GM12878 (cell line): ENCODE data around the gene TIFAB.

Source experiments
- BHLHE40 ChIP-seq, 2 experiments: fragments of 450-650 bp in 1 of 2; IDR thresholded peaks; 2 replicates each; pipeline ENCODE4 v1.6.1; 2011 to 2017; ENCODE audit warnings: low read depth in 2 of 2, borderline replicate concordance in 1 of 2, improper control_type of control experiment in 1 of 2, low read length in 1 of 2, mild to moderate bottlenecking in 1 of 2
- CHD1 ChIP-seq: IDR thresholded peaks from 2 replicates; pipeline ENCODE4 v1.6.1; 2012; ENCODE audit warnings: low read depth, low read length, improper control_type of control experiment
- HDGF ChIP-seq: fragments of 450-650 bp; IDR thresholded peaks from 2 replicates; pipeline ENCODE4 v1.6.1; 2016; ENCODE audit warnings: antibody characterized with exemption
- NBN ChIP-seq: fragments of 450-650 bp; IDR thresholded peaks from 2 replicates; pipeline ENCODE4 v1.6.1; 2016
- POLR2AphosphoS5 ChIP-seq: IDR thresholded peaks from 2 replicates; pipeline ENCODE4 v1.6.1; 2011; ENCODE audit warnings: mild to moderate bottlenecking, low read length, inconsistent platforms
- SP1 ChIP-seq: IDR thresholded peaks from one replicate; pipeline ENCODE4 v1.6.1; 2011; ENCODE audit warnings: low read depth, low read length
- TCF12 ChIP-seq: IDR thresholded peaks from 2 replicates; pipeline ENCODE4 v1.6.1; 2011; ENCODE audit warnings: low read depth, mild to moderate bottlenecking, low read length
- ZNF217 ChIP-seq: fragments of 450-650 bp; IDR thresholded peaks from 2 replicates; pipeline ENCODE4 v1.6.1; 2017; ENCODE audit warnings: antibody characterized with exemption, mild to moderate bottlenecking
- ZNF274 ChIP-seq: IDR thresholded peaks from one replicate; pipeline ENCODE4 v1.8.0; 2011; ENCODE audit not compliant: insufficient read length, insufficient read depth
- TF ChIP-seq, protein P1 (sequence below): IDR thresholded peaks from 2 replicates; pipeline ENCODE4 v1.6.1; 2011; ENCODE audit warnings: low read depth, low read length, improper control_type of control experiment, borderline replicate concordance
- TF ChIP-seq, protein P2 (sequence below), 3 experiments: IDR thresholded peaks in 2 of 3; conservative IDR thresholded peaks in 1 of 3; 2 replicates each; pipeline ENCODE4 v1.5.1; 2011; ENCODE audit warnings: low read depth in 3 of 3, low read length in 3 of 3, mild to moderate bottlenecking in 3 of 3, control low read depth in 2 of 3, moderate library complexity in 2 of 3, inconsistent platforms in 1 of 3, mixed read lengths in 1 of 3; ENCODE audit not compliant: control insufficient read depth in 2 of 3, insufficient read depth in 1 of 3; ENCODE audit errors: extremely low read depth in 1 of 3
- TF ChIP-seq, protein P3 (sequence below): IDR thresholded peaks from 2 replicates; pipeline ENCODE4 v1.6.1; 2012; ENCODE audit warnings: low read depth, low read length, improper control_type of control experiment

DNA sequence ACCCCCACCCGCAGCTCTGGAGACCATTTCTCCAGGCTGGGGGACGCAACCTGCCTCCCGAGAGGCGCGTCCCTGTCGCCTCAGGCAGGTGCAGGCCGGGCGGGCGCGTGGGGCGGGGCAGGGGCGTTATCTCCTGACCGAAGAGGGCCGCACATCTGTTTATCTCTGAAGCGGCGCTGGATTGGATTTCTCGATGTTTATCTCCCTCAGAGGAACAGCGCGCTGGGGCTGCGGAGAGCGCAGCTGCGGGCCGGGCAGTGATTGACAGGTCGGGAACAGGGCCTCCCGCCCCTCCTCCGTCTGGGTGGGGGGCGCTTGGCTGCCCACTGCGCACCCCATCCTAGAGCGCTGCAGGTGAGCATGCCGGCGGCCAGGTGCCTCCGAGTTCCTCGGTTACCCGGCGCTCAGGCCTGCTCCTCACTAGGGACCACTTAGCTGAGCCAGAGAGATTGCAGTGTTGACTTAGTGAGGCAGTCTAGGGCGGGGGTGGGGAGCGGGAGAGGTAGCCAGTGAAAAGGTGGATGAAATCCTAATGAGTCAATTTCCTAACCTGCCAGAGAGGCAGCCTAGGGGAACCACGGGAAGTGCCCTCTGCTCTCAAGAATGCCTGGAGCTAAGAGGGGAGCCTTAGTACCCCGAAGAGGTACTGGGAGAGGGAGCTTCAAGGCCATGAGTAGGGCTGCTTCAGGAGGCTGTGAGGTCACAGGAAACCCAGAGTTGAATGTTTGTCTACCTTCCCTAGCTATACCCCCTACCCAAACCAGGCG lies 39.6 kb upstream of the TIFAB start:
- TF ChIP-seq, protein P1, sequence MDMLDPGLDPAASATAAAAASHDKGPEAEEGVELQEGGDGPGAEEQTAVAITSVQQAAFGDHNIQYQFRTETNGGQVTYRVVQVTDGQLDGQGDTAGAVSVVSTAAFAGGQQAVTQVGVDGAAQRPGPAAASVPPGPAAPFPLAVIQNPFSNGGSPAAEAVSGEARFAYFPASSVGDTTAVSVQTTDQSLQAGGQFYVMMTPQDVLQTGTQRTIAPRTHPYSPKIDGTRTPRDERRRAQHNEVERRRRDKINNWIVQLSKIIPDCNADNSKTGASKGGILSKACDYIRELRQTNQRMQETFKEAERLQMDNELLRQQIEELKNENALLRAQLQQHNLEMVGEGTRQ: no peak
- TF ChIP-seq ZNF217 (no peak), BHLHE40 (IDR thresholded peaks at IDR 0.05; ENCODE audit: borderline replicate concordance in 1 of 2, low read depth in 2 of 2, low read length in 1 of 2) (no peak), ZNF274 (no peak), POLR2AphosphoS5 (no peak), NBN (no peak), TCF12 (no peak), HDGF (no peak), SP1 (no peak), CHD1 (no peak)
- TF ChIP-seq, protein P2, sequence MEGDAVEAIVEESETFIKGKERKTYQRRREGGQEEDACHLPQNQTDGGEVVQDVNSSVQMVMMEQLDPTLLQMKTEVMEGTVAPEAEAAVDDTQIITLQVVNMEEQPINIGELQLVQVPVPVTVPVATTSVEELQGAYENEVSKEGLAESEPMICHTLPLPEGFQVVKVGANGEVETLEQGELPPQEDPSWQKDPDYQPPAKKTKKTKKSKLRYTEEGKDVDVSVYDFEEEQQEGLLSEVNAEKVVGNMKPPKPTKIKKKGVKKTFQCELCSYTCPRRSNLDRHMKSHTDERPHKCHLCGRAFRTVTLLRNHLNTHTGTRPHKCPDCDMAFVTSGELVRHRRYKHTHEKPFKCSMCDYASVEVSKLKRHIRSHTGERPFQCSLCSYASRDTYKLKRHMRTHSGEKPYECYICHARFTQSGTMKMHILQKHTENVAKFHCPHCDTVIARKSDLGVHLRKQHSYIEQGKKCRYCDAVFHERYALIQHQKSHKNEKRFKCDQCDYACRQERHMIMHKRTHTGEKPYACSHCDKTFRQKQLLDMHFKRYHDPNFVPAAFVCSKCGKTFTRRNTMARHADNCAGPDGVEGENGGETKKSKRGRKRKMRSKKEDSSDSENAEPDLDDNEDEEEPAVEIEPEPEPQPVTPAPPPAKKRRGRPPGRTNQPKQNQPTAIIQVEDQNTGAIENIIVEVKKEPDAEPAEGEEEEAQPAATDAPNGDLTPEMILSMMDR (IDR thresholded peaks at IDR 0.05 in 2 of 3, conservative IDR thresholded peaks at IDR 0.05 in 1 of 3; ENCODE audit: control insufficient read depth in 2 of 3, extremely low read depth in 1 of 3, insufficient read depth in 1 of 3, low read depth in 3 of 3, low read length in 3 of 3): no peak
- TF ChIP-seq, protein P3, sequence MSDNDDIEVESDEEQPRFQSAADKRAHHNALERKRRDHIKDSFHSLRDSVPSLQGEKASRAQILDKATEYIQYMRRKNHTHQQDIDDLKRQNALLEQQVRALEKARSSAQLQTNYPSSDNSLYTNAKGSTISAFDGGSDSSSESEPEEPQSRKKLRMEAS: no peak
